Thoracic aorta endothelial cell (primary cell): ENCODE results near the gene ZNF563. TPM values are rescaled to one million over a fixed set of nuclear protein-coding genes. Genes with fewer than 3 reads are reported as not detected.

Source experiments
- small RNA-seq: library from RNA; depleted of rRNA; stranded (forward); fragments of <200 nt; gene quantifications from one replicate; pipeline ENCODE3, GENCODE V24; 2012
- total RNA-seq: library from RNA; depleted of rRNA; stranded (reverse); fragments of >200 nt; gene quantifications from 2 replicates; pipeline ENCODE4 v1.2.3, GENCODE V29; 2012

The ZNF563 gene
- total RNA-seq, result 0.43 and 1.7 TPM in 2 replicates

DNA sequence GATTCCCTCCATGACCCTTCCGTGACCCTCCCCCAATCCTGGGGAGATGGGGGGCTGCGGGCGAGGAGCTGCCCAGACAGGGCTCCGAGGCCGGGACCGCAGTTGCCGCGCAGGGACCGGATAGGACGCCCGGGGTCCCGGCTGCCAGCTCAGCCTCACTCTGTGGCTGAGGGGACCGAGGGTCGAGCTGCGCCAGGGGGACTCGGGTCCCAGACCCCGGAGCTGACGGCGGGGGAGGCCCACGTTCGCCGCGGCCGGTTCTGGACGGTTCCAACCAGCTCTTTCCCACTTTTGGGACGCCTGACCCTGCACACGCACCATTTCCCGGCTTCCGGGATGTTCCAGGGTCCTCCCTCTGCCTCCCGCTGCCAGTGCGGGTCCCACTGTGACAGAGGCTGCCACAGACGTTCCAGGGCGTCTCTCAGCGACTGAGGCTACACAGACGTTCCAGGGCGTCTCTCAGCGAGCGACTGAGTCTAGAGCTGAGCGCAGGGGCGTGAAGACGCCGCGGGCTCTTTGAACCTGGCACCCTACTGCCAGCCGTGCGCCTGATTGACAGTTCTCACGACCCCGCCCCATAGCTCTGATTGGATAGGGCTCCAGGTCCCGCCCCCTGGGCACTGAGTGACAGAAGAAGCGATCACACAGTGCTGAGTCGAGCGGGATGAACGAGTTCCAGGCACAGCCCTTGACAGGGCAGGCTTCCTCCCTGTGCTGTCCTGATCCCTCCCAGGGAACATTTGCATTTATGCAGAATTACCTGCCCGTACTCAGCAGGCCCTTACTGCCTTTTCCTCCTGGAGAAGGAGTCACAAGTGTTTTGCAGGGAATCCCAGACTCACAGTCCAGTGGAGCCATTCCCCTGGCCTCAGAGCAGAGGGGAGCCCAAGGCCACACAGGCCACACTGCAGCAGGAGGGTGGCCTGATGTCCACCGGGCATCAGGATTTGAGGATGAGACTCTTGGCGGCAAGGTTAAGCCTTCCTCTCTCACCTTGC, at the start of gene ZNF563:
Gene ZNF563, minus strand, starts transcription at position 472 of the 998 bp plus-strand sequence. Its CDS starts 151 bp downstream, at position 321.

DNA sequence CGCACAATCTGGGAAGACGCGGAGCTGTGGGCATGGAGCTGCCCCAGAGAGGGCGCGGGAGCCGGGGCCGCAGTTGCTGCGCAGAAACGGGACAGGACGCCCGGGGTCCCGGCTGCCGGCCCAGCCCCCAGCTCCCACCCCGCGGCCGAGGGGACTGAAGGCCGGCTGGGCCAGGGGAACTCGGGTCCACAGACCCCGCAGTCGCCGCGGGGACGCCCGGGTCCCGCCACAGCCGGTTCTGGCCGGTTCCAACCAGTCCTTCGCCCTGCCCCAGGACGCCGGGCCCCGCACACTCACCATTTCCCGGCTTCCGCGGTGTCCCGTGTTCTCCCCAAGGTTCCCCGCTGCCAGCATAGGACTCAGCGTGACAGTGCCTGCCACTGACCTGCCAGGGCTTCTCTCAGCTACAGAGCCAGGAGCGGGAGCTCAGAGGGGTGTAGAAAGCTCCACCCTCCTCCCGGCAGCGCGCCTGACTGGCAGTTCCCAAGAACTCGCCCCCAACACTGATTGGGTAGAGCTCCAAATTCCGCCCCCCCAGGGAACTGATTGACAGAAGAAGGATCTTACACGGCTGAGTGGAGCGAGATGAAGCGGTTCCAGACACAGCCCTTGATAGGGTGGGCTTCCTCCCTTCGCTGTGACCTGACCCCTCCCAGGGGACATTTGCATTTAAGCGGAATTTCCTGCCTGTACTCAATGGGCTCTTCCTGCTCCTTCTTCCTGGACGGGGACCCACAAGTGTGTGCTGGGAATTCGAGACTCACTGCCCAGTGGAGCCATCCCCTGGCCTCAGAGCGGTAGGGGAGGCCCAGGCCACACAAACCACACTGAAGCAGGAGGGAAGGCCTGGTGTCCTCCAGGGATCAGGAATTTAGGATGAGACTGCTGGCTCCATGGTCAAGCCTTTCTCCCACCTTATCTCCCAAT, 32.1 kb upstream of the ZNF563 start, which contains the start of gene ZNF442:
Gene ZNF442, minus strand, starts transcription at position 448 of the 927 bp plus-strand sequence. CDS start 2,052 bp downstream, outside the sequence.

DNA sequence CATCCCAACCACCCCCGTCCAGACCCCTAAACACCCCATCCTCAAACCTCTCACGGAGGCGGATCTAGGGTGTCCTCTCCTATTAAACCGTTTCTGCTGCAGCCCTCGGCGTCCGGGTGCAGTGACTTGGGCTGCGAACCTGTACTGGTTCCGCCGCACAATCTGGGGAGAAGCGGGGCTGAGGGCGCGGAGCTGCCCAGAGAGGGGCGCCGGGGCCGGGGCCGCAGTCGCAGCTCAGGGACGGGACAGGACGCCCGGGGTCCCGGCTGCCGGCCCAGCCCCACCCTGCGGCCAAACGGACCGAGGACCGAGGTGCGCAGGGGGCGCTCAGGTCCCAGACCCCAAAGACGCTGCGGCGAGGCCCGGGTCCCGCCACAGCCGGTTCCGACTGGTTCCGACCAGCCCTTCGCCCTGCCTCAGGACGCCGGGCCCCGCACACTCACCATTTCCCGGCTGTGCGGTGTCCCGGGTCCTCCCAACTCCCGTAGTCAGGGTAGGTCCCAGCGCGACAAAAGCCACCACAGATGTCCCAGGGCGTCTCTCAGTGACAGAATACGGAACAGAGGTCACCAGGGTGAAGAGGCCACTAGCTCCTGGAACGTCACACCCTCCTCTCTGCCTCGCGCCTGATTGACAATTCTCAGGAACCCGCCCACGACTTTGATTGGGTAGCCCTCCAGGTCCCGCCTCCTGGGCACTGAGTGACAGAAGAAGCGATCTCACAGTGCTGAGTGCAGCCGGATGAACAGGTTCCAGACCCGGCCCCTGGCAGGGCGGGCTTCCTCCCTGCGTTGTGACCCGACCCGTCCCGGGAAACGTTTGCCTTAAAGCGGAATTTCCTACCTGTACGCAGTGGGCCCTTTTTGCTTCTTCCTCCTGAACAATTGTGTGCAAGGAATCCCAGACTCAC, 38.9 kb downstream of the ZNF563 start, which contains the start of gene ZNF44:
Gene ZNF44, minus strand, starts transcription at position 635 of the 910 bp plus-strand sequence. Its CDS starts 189 bp downstream, at position 446.

Small RNAs within 50 kb of the gene (small RNA-seq; reads per million reads assigned to genes)
- not detected for gene RPS29P23

Other genes with a start within 250 kb of the ZNF563 start
- gene ZNF20, start 193.3 kb downstream of the ZNF563 start, total RNA-seq, result 2.2 and 2.5 TPM in 2 replicates
- gene ZNF625, start 176.9 kb downstream of the ZNF563 start, total RNA-seq, result 10.1 and 13.3 TPM in 2 replicates
- gene ZNF136, start 170.5 kb downstream of the ZNF563 start, total RNA-seq, result 4.7 and 6.3 TPM in 2 replicates
- gene ZNF44, start 38.8 kb downstream of the ZNF563 start, total RNA-seq, result 6.4 and 6.5 TPM in 2 replicates
- 0.79 and 1.2 TPM in 2 replicates for gene ZNF442, start 32.0 kb upstream of the ZNF563 start, total RNA-seq
- gene ZNF799, start 67.6 kb upstream of the ZNF563 start, total RNA-seq, result 5.1 and 5.6 TPM in 2 replicates
- gene ZNF443, start 107.4 kb upstream of the ZNF563 start, total RNA-seq, result 4.5 and 4.8 TPM in 2 replicates
- gene ZNF709, start 151.2 kb upstream of the ZNF563 start, total RNA-seq, result 2.8 and 2.9 TPM in 2 replicates
- gene ZNF564, start 217.8 kb upstream of the ZNF563 start, total RNA-seq, result 7.0 and 8.8 TPM in 2 replicates